HEK293T (cell line): ENCODE data around the gene RFX4.

ENCODE experiments used
- CTCF ChIA-PET: fragments of 350-600 bp; formaldehyde crosslinking; extraction: SDS; loops from one replicate; lab custom pipeline; 2021; ENCODE audit warnings: antibody characterized with exemption, inconsistent platforms; lab: Yijun Ruan, JAX
- POLR2A ChIA-PET: fragments of 350-600 bp; formaldehyde crosslinking; extraction: SDS; loops from one replicate; lab custom pipeline; 2020; ENCODE audit warnings: antibody characterized with exemption, inconsistent platforms; lab: Yijun Ruan, JAX
- DNase-seq: peaks from one replicate; pipeline ENCODE4 v3.0.0; 2012; ENCODE audit warnings: mixed read lengths; ENCODE audit errors: extremely low spot score
- ARNT ChIP-seq: fragments of 450-650 bp; IDR thresholded peaks from 2 replicates; pipeline ENCODE4 v1.6.1; 2017; ENCODE audit warnings: mild to moderate bottlenecking
- BHLHE40 ChIP-seq: fragments of 450-650 bp; IDR thresholded peaks from 2 replicates; pipeline ENCODE4 v1.6.1; 2016; ENCODE audit warnings: mild to moderate bottlenecking, moderate library complexity, borderline replicate concordance
- CTBP1 ChIP-seq: fragments of 450-650 bp; IDR thresholded peaks from 2 replicates; pipeline ENCODE4 v1.6.1; 2016; ENCODE audit warnings: borderline replicate concordance
- ELF4 ChIP-seq: fragments of 450-650 bp; IDR thresholded peaks from 2 replicates; pipeline ENCODE4 v1.6.1; 2017; ENCODE audit warnings: antibody characterized with exemption
- FOXA1 ChIP-seq: fragments of 450-650 bp; IDR thresholded peaks from 2 replicates; pipeline ENCODE4 v1.6.1; 2016; ENCODE audit warnings: mild to moderate bottlenecking
- FOXK2 ChIP-seq: fragments of 450-650 bp; IDR thresholded peaks from 2 replicates; pipeline ENCODE4 v1.6.1; 2016; ENCODE audit warnings: mild to moderate bottlenecking
- FOXM1 ChIP-seq: fragments of 450-650 bp; IDR thresholded peaks from 2 replicates; pipeline ENCODE4 v1.6.1; 2017; ENCODE audit warnings: mild to moderate bottlenecking, borderline replicate concordance
- HDGF ChIP-seq: fragments of 450-650 bp; IDR thresholded peaks from 2 replicates; pipeline ENCODE4 v1.6.1; 2017; ENCODE audit warnings: antibody characterized with exemption, borderline replicate concordance
- L3MBTL2 ChIP-seq: fragments of 450-650 bp; conservative IDR thresholded peaks from 2 replicates; pipeline ENCODE4 v1.6.1; 2016; ENCODE audit warnings: mild to moderate bottlenecking
- LEF1 ChIP-seq: fragments of 450-650 bp; IDR thresholded peaks from 2 replicates; pipeline ENCODE4 v1.6.1; 2017; ENCODE audit warnings: mild to moderate bottlenecking, borderline replicate concordance
- NFRKB ChIP-seq: fragments of 450-650 bp; IDR thresholded peaks from 2 replicates; pipeline ENCODE4 v1.6.1; 2016; ENCODE audit warnings: mild to moderate bottlenecking, moderate library complexity
- PKNOX1 ChIP-seq: fragments of 450-650 bp; IDR thresholded peaks from 2 replicates; pipeline ENCODE4 v1.6.1; 2016
- SP1 ChIP-seq: fragments of 450-650 bp; IDR thresholded peaks from 2 replicates; pipeline ENCODE4 v1.6.1; 2017
- SUZ12 ChIP-seq: fragments of 450-650 bp; IDR thresholded peaks from 2 replicates; pipeline ENCODE4 v1.6.1; 2016; ENCODE audit warnings: mild to moderate bottlenecking
- TARDBP ChIP-seq: fragments of 450-650 bp; IDR thresholded peaks from 2 replicates; pipeline ENCODE4 v1.6.1; 2016
- ZNF384 ChIP-seq: fragments of 450-650 bp; IDR thresholded peaks from 2 replicates; pipeline ENCODE4 v1.6.1; 2016

The RFX4 gene

GRCh38 chr12:106736051-106736957, 153.5 kb downstream of the RFX4 start:
- no peak for TF ChIP-seq LEF1
- no peak for TF ChIP-seq L3MBTL2
- ChIA-PET CTCF (no interaction called here), POLR2A (no interaction called here)
- DNase-seq, result no peak

GRCh38 chr12:106739318-106739717, 156.5 kb downstream of the RFX4 start:
- ChIA-PET POLR2A (no interaction called here), CTCF (no interaction called here)
- no peak for DNase-seq
- TF ChIP-seq SUZ12 (no peak), PKNOX1 (no peak), ARNT (no peak), BHLHE40 (no peak), CTBP1 (no peak), NFRKB (no peak), SP1 (no peak), TARDBP (no peak), L3MBTL2 (no peak), ZNF384 (no peak), FOXA1 (no peak), LEF1 (no peak), HDGF (no peak)

- ChIA-PET POLR2A (interaction anchor here (0.7 kb wide), 1 partner anchor 35 kb away, joined by 4 read pairs; the partner anchor contains the start of gene RIC8B), CTCF (interaction anchor here (0.6 kb wide), 1 partner anchor 18 kb away, joined by 3 read pairs; no protein-coding TSS in a partner anchor)
- DNase-seq, result no peak
- TF ChIP-seq ZNF384 (no peak), SP1 (no peak), LEF1 (no peak), L3MBTL2 (no peak), TARDBP (no peak), BHLHE40 (no peak), CTBP1 (no peak), HDGF (no peak), ELF4 (no peak), NFRKB (no peak), ARNT (no peak), FOXA1 (no peak), SUZ12 (no peak), FOXM1 (no peak)
These were observed 157.2 kb downstream of the RFX4 start for GRCh38 chr12:106739815-106740530.

GRCh38 chr12:106740818-106741217, 158.0 kb downstream of the RFX4 start:
- no peak for DNase-seq
- CTCF ChIA-PET, result interaction anchor here (0.6 kb wide), 1 partner anchor 19 kb away, joined by 3 read pairs; no protein-coding TSS in a partner anchor
- POLR2A ChIA-PET, result no interaction called here
- TF ChIP-seq SP1 (no peak), PKNOX1 (no peak), FOXK2 (no peak), SUZ12 (no peak), ARNT (no peak), FOXA1 (no peak), BHLHE40 (no peak), LEF1 (no peak), TARDBP (no peak)

GRCh38 chr12:106741247-106741646, 158.4 kb downstream of the RFX4 start:
- no peak for DNase-seq
- ChIA-PET CTCF (no interaction called here), POLR2A (no interaction called here)
- TF ChIP-seq SUZ12 (no peak), HDGF (no peak), L3MBTL2 (no peak), ZNF384 (no peak), ELF4 (no peak), LEF1 (no peak), PKNOX1 (no peak), FOXA1 (no peak), FOXK2 (no peak), CTBP1 (no peak)
